Gastroesophageal sphincter (tissue), 3 donors: Measurements from ENCODE around the gene XYLT2.

ENCODE experiments used
- EP300 ChIP-seq: sonication (generic); formaldehyde crosslinking; IDR thresholded peaks from one replicate; pipeline ENCODE4 v1.6.1; 2017; ENCODE audit warnings: antibody characterized with exemption, mild to moderate bottlenecking
- POLR2A ChIP-seq, 2 donors: fragments of 450-650 bp; IDR thresholded peaks; one replicate each; pipeline ENCODE4 v1.6.1; 2017; ENCODE audit warnings: antibody characterized with exemption in 2 of 2, mild to moderate bottlenecking in 2 of 2, moderate library complexity in 1 of 2
- POLR2AphosphoS5 ChIP-seq: sonication (generic); formaldehyde crosslinking; IDR thresholded peaks from one replicate; pipeline ENCODE4 v1.6.1; 2017; ENCODE audit warnings: antibody characterized with exemption
- TF ChIP-seq, protein P1 (sequence below), 4 experiments: fragments of 200-600 bp in 2 of 4; fragments of 450-650 bp in 2 of 4; sonication (generic) in 1 of 4; IDR thresholded peaks; one replicate each; pipeline ENCODE4 v1.5.1; 2017 to 2019; ENCODE audit warnings: antibody characterized with exemption in 4 of 4, mild to moderate bottlenecking in 2 of 4, moderate library complexity in 2 of 4

DNA sequence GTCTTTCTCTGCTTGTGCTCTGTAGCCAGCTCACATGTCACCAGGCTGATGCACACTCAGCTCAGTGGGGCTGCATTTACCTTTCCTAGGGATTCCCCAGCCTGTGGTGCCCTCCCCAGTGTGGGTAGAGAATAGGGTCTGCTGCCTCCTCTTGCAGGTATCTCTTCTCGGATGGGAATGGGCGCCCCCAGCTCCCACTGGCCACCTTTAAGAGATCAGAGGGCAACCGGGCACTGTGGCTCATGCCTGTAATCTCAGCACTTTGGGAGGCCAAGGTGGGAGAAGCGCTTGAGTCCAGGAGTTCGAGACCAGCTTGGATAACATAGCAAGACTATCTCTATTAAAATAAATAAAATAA, 3.3 kb downstream of the XYLT2 start:
- TF ChIP-seq, protein P1, sequence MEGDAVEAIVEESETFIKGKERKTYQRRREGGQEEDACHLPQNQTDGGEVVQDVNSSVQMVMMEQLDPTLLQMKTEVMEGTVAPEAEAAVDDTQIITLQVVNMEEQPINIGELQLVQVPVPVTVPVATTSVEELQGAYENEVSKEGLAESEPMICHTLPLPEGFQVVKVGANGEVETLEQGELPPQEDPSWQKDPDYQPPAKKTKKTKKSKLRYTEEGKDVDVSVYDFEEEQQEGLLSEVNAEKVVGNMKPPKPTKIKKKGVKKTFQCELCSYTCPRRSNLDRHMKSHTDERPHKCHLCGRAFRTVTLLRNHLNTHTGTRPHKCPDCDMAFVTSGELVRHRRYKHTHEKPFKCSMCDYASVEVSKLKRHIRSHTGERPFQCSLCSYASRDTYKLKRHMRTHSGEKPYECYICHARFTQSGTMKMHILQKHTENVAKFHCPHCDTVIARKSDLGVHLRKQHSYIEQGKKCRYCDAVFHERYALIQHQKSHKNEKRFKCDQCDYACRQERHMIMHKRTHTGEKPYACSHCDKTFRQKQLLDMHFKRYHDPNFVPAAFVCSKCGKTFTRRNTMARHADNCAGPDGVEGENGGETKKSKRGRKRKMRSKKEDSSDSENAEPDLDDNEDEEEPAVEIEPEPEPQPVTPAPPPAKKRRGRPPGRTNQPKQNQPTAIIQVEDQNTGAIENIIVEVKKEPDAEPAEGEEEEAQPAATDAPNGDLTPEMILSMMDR (IDR thresholded peaks at IDR 0.05) = no peak
- no peak for TF ChIP-seq POLR2A (IDR thresholded peaks at IDR 0.05)
- TF ChIP-seq EP300 = no peak
- no peak for TF ChIP-seq POLR2AphosphoS5
